Measurements from ENCODE around the gene RTN1.

- TF ChIP-seq CTCF (IDR thresholded peaks at IDR 0.05) (no peak), POLR2A (IDR thresholded peaks at IDR 0.05) (no peak)
Measured at GRCh38 chr14:59771577-59771976, 99.0 kb downstream of the RTN1 start.

Measured in Peyer's patch (tissue), 4 donors.